SK-N-MC (cell line): ENCODE results near the gene NDUFB7.

Source experiments
- EZH2 ChIP-seq: fragments of 200-600 bp; sonication (generic); IDR thresholded peaks from one replicate; pipeline ENCODE4 v1.6.1; 2017; ENCODE audit warnings: antibody characterized with exemption
- POLR2AphosphoS5 ChIP-seq: IDR thresholded peaks from 2 replicates; pipeline ENCODE4 v1.6.1; 2012; ENCODE audit warnings: mild to moderate bottlenecking, low read depth, low read length, borderline replicate concordance

DNA sequence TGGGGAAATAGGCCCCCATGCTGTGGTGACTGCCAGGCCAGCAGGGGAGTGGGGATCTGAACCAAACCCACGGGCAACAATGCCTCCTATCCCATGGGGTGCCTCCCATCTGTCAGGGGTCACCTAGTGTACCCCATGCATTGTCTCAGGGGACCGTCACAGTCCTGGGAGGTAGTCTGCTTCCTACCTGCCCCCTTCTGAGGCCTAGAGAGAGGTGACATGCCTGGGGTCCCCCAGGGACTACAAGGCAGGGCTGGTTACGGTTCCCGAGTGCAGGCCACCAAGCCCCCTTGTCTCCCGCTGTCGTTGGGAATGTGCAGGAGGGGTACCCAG lies 11.1 kb downstream of the NDUFB7 start:
- TF ChIP-seq POLR2AphosphoS5 (no peak), EZH2 (no peak)
